WTC11 (cell line): ENCODE data around the gene CBX1.
A peak's percentile ranks its signal among the peaks of the same experiment; 100 is the strongest.

Experiments
- NR2C2 ChIP-seq: sonication (generic); formaldehyde crosslinking; IDR thresholded peaks from 2 replicates; pipeline ENCODE4 v1.8.0; 2022; ENCODE audit warnings: mild to moderate bottlenecking, missing genetic modification reagents
- TCF7 ChIP-seq: sonication (generic); formaldehyde crosslinking; IDR thresholded peaks from 2 replicates; pipeline ENCODE4 v1.8.0; 2022; ENCODE audit warnings: mild to moderate bottlenecking, low read depth, missing genetic modification reagents, moderate library complexity
- TF ChIP-seq, protein P1 (sequence below): sonication (generic); formaldehyde crosslinking; IDR thresholded peaks from 2 replicates; pipeline ENCODE4 v1.8.1; 2023; ENCODE audit warnings: mild to moderate bottlenecking, moderate library complexity, missing genetic modification reagents
- TF ChIP-seq, protein P2 (sequence below): sonication (generic); formaldehyde crosslinking; IDR thresholded peaks from 2 replicates; pipeline ENCODE4 v1.8.0; 2022; ENCODE audit warnings: mild to moderate bottlenecking, missing genetic modification reagents
- TF ChIP-seq, protein P3 (sequence below): fragments of 200-600 bp; IDR thresholded peaks from 2 replicates; pipeline ENCODE4 v1.8.0; 2022; ENCODE audit warnings: antibody characterized with exemption

DNA sequence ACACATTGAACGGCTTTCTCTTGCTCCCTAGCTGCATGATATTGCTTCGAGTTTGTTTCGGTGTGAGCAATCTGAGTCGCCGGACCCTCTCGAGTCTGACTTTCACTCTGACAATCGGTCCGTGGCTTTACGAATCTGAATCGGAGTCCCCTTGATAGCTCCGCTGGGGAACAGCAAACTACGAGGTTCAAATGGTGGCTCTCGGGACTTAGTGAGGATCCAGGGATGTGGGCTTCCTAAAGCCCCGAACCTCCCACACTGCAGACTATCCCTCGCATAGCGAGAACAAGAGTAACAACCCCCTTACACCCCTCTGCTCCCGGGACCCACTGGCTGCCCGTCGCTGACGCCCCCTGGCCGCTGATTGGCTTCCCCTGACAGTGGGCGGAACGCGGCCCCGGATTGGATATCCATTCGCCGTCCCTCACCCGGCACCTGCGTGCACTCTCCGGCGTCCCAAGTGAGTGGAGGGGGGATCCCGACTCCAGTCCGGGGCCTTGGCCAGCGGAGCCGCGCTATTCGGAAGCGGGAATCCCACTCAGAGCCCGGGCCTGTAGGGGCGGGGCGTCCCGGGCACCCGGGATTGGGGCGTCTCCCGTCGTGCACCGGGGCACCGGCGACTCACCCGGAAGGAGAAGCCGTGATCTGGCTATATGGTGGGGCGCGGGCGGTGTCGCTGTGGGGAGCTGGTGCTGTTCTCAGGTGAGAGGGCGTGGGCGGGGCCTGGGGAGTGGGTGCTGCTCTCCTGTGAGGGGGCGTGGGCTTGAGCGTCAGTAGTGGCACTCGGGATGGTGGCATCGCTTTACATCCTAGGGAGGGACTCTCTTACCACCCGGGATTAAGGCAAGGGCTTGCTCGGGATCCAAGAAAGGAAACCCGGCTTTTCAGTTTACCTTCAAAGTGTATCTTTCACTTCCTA is 6.1 kb upstream of the CBX1 start, which contains the start of gene SNX11:
- TF ChIP-seq, protein P1, sequence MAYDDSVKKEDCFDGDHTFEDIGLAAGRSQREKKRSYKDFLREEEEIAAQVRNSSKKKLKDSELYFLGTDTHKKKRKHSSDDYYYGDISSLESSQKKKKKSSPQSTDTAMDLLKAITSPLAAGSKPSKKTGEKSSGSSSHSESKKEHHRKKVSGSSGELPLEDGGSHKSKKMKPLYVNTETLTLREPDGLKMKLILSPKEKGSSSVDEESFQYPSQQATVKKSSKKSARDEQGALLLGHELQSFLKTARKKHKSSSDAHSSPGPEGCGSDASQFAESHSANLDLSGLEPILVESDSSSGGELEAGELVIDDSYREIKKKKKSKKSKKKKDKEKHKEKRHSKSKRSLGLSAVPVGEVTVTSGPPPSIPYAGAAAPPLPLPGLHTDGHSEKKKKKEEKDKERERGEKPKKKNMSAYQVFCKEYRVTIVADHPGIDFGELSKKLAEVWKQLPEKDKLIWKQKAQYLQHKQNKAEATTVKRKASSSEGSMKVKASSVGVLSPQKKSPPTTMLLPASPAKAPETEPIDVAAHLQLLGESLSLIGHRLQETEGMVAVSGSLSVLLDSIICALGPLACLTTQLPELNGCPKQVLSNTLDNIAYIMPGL (CRISPR knock-in tag) = peak; percentile 46; the same call in 1 of the 2 replicates
- no peak for TF ChIP-seq TCF7 (CRISPR knock-in tag)
- TF ChIP-seq, protein P2, sequence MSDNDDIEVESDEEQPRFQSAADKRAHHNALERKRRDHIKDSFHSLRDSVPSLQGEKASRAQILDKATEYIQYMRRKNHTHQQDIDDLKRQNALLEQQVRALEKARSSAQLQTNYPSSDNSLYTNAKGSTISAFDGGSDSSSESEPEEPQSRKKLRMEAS (CRISPR knock-in tag) = peak; percentile 78
- TF ChIP-seq, protein P3, sequence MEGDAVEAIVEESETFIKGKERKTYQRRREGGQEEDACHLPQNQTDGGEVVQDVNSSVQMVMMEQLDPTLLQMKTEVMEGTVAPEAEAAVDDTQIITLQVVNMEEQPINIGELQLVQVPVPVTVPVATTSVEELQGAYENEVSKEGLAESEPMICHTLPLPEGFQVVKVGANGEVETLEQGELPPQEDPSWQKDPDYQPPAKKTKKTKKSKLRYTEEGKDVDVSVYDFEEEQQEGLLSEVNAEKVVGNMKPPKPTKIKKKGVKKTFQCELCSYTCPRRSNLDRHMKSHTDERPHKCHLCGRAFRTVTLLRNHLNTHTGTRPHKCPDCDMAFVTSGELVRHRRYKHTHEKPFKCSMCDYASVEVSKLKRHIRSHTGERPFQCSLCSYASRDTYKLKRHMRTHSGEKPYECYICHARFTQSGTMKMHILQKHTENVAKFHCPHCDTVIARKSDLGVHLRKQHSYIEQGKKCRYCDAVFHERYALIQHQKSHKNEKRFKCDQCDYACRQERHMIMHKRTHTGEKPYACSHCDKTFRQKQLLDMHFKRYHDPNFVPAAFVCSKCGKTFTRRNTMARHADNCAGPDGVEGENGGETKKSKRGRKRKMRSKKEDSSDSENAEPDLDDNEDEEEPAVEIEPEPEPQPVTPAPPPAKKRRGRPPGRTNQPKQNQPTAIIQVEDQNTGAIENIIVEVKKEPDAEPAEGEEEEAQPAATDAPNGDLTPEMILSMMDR = no peak
- peak; percentile 78; the same call in 1 of the 2 replicates for TF ChIP-seq NR2C2 (CRISPR knock-in tag)
